HG03175 (cell line): ENCODE results near the gene CDH23.
"Not testable (repeated sequence)": the region's sequence is repeated elsewhere in the genome, so short reads cannot be mapped to it uniquely, and the experiment has no call there.

Experiments used
- ATAC-seq: cut with Tn5 transposase; IDR thresholded peaks from one replicate; pipeline ENCODE4 v1.9.1; 2021; ENCODE audit warnings: mild to moderate bottlenecking, moderate library complexity; ENCODE audit not compliant: unreplicated experiment

The CDH23 gene

GRCh38 chr10:71597821-71598498 lies 201.2 kb downstream of the CDH23 start:
- no peak for ATAC-seq

GRCh38 chr10:71598621-71599055 lies 201.9 kb downstream of the CDH23 start:
- ATAC-seq: no peak

- ATAC-seq: no peak
These were observed 202.8 kb downstream of the CDH23 start for GRCh38 chr10:71599518-71599917.

- not testable (repeated sequence) for ATAC-seq
These were observed 203.5 kb downstream of the CDH23 start for GRCh38 chr10:71600242-71600641.

- no peak for ATAC-seq
These were observed 204.1 kb downstream of the CDH23 start for GRCh38 chr10:71600849-71601248.

- ATAC-seq: no peak
These were observed 204.6 kb downstream of the CDH23 start for GRCh38 chr10:71601273-71601672.

GRCh38 chr10:71603150-71603549 lies 206.4 kb downstream of the CDH23 start:
- no peak for ATAC-seq

- ATAC-seq: no peak
These were observed 207.0 kb downstream of the CDH23 start for GRCh38 chr10:71603754-71604153.

GRCh38 chr10:71604324-71605018 lies 207.8 kb downstream of the CDH23 start:
- no peak for ATAC-seq

- ATAC-seq: no peak
These were observed 208.7 kb downstream of the CDH23 start for GRCh38 chr10:71605263-71605962.

- no peak for ATAC-seq
These were observed 209.7 kb downstream of the CDH23 start for GRCh38 chr10:71606257-71607081.

GRCh38 chr10:71607082-71607443 lies 210.3 kb downstream of the CDH23 start:
- ATAC-seq: no peak

- no peak for ATAC-seq
These were observed 212.4 kb downstream of the CDH23 start for GRCh38 chr10:71608819-71609768.

- ATAC-seq: no peak
These were observed 213.9 kb downstream of the CDH23 start for GRCh38 chr10:71610651-71611050.

- no peak for ATAC-seq
These were observed 214.4 kb downstream of the CDH23 start for GRCh38 chr10:71611131-71611530.

GRCh38 chr10:71611709-71612422 lies 215.1 kb downstream of the CDH23 start:
- ATAC-seq: no peak

- no peak for ATAC-seq
These were observed 216.6 kb downstream of the CDH23 start for GRCh38 chr10:71613261-71613777.

GRCh38 chr10:71613877-71614276 lies 217.2 kb downstream of the CDH23 start:
- ATAC-seq: no peak

GRCh38 chr10:71614946-71615345 lies 218.2 kb downstream of the CDH23 start:
- no peak for ATAC-seq
